HuH-7 (cell line): ENCODE data around the gene TRIP6.

Experiments
- DNase-seq: peaks from one replicate; pipeline ENCODE4 v3.0.0; 2011; ENCODE audit warnings: low spot score

TRIP6 gene

DNA sequence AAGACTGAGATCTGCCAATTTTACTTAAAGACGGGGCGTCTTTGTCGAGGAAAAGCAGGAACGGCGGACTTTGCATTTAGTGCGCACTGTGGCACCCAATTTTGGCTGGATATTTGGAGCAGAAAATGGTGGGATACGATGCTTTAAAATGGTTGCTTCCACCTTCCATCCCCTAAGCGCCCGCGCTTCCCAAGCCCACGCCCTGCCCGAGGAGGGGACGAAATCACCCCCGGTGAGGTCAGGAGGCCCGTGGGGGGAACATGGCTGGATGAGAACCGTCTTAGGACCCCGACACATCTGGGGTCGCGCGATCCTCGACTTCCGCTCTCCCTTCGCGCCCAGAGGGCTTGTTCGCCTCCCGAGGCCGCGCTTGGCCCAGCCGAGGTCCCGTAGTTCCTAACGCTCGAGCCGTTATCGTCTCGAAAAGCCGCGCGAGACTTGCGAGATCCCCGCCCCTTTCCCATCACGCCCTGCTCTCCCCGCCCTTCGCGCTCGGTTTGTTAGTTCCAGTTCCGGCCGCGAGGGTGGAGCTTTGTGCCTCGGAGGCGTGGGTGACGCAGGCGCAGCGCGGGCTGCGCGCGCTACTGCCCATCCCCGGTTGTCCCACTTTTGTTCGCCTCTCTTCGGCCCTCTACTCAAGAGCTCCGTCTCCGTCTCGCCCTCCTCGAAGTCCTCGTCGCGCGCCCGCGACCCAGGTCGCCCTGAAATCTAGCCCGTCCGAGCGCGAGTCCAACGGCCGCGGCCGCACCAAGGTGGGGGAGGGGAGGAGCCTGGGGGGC, 7.6 kb downstream of the TRIP6 start, which contains the start of gene SRRT:
Gene SRRT, plus strand, starts transcription at position 527 of the 779 bp plus-strand sequence. CDS start 488 bp downstream, outside the sequence.
- DNase-seq = peak; percentile 97

DNA sequence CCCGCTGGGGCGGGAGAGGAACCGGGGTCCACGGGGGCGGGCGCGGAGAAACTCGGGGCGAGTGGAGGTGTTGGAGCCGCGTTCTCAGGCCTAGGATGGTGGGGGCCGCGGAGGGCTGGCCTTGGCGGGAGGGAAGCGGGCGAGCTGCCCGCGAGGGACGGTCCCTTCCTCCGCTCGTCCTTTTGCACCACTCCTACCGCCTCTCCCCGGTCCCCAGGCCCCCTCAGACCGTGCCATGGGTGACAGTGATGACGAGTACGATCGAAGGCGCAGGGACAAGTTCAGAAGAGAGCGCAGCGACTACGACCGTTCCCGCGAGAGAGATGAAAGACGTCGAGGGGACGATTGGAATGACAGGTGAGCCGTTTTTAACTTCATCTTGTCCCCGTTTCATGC, 8.2 kb downstream of the TRIP6 start:
- DNase-seq = peak; percentile 56

DNA sequence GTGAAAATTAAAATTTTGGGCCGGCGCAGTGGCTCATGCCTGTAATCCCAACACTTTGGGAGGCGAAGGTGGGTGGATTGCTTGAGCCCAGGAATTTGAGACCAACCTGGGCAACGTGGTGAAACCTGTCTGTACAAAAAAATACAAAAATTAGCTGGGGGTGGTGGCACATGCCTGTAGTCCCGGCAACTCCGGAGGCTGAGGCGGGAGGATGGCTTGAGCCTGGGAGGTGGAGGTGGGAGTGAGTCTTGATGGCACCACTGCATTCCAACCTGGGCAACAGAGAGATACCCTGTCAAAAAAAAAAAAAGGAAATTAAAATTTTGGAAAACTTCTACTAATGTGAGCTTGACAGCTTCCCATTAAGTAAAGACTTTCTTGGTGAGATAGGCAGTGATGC, 10.8 kb downstream of the TRIP6 start:
- no peak for DNase-seq

DNA sequence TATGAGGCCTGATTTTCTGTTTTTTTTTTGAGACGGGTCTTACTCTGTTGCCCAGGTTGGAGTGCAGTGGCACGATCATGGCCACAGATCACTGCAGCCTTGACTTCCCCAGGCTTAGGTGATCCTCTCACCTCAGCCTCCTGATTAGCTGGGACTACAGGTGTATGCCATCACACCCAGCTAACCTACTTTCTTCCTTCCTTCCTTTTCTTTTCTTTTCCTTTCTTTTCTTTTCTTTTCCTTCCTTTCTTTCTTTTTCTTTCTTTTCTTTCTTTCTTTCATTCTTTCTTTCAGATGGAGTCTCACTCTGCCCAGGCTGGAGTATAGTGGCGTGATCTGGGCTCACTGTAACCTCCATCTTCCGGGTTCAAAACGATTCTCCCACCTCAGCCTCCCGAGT, 11.5 kb downstream of the TRIP6 start:
- no peak for DNase-seq

DNA sequence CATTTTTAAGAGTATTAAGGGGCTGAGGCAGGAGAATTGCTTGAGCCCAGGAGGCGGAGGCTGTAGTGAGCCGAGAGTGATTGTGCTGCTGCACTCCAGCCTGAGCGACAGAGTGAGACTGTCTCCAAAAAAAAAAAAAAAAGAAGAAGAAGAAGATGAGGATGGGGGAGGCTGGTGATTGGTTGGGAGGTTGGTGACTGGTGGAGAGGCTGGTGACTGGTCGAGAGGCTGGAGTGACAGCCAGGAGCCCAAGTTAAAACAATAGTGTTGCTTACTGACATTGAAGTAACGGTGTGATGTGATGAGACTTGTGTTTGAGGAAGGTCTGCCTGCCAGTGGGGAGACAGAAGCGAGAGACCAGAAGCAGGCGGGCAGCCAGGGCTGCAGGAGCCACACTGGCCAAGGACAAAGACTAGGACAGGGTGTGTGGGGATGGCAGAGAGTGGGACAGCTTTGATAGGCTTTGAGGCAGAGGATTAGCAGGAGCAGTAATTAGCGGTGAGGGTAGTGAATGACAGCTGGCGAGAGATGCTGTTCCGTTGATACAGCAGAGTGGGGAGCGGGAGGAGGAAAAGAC, 12.6 kb downstream of the TRIP6 start:
- no peak for DNase-seq

DNA sequence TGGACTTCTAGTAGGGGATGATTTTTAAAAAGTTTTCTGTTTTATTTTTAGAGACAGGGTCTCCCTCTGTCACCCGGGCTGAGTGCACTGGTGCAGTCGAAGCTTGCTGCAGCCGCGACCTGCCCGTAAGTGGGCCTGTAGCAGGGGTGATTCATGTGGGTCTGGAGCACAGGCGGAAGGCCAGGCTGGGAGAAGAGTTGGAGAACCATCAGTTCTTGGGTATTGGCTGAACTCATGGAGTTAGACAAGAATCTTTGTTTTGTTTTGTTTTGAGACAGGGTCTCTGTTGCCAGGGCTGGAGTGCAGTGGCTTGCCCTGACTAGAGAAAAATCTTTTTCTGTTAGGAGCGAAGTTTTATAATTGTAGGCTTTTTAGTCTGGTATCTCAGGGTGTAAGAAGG, 13.5 kb downstream of the TRIP6 start:
- no peak for DNase-seq

DNA sequence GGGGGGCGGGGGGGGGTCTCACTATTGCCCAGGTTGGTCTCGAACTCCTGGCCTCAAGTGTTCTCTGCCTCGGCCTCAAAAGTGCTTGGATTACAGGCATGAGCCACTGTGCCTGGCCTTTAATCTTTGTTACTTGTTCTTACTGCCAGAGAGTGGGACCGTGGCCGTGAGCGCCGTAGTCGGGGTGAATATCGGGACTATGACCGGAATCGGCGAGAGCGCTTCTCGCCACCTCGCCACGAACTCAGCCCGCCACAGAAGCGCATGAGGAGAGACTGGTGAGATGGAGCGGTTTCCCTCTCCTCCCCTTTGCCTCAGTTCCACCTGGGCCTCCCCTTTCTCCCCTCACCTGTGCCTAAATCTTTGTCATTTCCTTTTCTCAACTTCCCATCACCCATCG, 13.9 kb downstream of the TRIP6 start:
- DNase-seq = no peak

DNA sequence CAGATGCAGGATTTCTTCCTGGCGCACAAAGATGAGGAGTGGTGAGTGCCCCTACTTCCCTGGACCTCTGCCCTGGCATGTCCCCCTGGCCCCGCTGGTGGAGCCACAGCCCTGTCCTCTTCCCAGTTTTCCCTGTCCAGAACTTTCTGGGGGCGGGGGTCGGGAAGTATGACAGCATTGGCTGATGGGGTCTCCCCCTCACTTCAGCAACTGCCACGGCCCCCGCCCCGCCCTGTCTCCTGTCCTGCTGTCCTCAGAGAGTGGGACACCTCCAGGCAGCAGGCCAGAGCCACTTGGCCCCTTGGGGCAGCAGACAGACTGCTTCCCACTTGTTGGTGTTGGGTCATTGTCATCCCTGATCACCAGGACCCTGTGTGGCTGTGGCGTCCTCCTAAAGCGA, 15.0 kb downstream of the TRIP6 start:
- DNase-seq = no peak

DNA sequence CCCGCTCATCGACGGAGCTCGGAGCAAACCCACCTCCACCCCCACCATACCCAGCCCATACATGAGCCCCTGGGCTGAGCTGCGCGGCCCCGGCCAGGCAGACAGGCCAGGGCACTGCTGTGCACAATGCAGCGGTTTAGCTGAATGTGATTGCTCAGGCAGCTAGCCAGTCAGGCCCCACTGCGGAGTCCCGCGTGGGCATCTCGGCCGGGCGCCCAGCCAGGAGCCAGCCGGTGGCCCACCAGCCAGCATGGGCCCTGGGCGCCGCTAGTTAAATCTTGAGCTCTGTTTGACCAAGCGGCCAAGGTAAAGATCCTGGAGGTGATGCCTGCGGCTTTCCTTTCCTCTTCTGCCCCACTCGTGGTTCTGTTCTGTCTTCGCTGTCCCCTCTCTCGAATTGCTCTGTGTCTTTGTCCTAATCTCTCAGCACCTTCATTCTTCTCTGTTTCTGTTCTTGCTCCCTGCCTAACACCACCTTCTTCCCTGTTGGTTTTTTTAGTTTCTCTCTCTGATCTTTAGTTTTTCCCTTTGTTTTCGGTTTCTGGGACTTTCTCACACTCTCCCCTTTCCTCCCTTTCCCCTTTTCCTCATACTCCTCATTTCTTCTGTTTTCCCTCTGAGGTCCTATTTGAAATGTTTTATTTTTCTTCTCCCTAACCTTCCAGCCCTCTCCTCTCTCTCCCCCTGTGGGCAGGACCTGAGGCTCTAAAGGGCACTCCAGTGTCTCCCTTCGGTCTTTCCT, 15.8 kb downstream of the TRIP6 start:
- no peak for DNase-seq

DNA sequence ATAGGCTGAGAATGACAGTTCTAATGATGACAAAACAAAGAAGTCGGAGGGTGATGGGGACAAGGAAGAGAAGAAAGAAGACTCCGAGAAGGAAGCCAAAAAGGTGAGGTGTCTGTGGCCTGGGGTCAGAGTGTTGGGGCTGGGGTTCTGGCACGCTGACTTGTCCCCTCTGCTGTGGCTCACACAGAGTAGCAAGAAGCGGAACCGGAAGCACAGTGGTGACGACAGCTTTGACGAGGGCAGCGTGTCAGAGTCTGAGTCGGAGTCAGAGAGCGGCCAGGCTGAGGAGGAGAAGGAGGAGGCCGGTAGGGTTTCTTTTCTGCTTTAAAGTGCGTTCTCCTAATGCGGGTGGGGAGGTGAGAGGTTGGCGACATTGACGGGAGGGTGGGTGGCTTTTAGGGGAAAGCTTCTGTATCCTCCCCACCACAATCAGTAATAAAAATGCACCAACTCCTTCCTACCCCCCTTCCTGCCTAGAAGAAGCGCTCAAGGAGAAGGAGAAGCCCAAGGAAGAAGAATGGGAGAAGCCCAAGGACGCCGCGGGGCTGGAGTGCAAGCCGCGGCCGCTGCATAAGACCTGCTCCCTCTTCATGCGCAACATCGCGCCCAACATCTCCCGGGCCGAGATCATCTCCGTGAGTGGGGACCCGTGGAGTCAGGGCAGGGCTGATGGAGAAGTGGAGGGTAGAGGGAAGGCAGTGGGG, 17.7 kb downstream of the TRIP6 start:
- DNase-seq = no peak

DNA sequence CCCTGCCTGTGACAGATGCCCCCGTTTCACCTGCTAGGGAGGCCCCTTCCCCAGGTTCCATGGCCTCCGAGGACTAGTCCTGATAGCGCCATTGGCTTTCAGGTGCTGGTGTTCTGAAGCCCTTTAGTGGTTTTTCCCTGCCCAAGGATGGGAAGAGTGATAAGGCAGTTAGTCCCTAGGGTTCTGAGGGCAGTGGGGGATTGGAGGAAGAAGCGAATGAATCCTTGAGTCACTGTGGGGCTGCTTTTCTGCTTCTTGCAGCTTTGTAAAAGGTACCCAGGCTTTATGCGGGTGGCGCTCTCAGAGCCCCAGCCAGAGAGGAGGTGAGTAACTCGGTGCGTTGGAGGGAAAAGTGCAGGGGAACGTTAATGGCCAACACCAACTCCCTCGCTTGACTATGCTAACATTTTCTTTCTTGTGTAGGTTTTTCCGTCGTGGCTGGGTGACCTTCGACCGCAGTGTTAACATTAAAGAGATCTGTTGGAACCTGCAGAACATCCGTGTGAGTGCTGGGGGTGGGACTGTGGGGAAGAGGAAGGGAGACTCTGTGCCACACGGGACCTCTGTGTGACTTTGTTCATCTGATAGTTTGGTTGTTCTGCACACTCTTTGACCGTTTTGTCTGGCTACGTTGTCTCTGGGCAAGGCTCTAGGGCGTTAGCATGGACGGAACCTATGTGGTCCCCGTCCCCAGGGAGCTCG, 18.4 kb downstream of the TRIP6 start:
- no peak for DNase-seq

DNA sequence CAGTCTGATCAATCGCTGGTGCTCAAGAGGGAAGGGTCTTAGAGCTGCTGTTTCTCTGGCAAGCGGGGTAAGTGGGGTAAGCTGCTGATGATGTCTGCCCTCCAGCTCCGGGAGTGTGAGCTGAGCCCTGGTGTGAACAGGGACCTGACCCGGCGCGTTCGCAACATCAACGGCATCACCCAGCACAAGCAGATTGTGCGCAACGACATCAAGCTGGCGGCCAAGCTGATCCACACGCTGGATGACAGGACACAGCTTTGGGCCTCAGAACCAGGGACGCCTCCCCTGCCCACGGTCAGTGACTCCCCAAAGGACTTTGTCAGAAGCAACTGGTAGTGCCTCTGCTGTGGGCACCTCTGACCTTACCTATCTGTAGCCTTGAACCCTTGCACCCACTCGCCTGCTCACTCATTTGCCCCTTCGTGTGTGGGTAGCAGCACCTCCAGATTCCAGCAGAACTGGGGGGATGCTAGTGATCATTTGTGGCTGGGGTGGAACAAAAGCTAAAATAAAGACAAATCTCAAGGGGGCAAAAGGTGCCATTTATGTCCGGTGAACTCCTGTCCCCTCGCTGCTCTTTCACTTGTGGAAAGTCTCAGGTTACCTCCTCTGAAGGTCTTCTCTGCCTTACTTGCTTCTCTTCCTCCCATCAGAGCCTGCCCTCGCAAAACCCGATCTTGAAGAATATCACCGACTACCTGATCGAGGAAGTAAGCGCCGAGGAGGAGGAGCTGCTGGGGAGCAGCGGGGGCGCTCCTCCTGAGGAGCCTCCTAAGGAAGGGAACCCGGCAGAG, 19.2 kb downstream of the TRIP6 start:
- peak; percentile 8 for DNase-seq

DNA sequence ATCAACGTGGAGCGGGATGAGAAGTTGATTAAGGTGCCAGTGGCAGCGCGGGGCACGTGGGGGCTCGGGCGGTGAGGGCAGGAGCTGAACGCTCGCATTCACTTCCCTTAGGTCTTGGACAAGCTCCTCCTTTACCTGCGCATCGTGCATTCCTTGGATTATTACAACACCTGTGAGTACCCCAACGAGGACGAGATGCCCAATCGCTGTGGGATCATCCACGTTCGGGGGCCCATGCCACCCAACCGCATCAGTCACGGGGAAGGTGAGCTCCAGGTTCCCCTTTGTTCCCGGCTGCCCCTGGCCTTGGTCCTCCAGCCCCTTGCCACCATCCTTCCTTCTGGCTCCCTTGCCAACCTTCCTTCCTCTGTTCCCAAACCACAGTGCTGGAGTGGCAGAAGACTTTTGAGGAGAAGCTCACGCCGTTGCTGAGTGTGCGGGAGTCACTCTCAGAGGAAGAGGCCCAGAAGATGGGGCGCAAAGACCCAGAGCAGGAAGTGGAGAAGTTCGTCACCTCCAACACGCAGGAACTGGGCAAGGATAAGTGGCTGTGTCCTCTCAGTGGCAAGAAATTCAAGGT, 19.8 kb downstream of the TRIP6 start:
- DNase-seq = peak; percentile 8

DNA sequence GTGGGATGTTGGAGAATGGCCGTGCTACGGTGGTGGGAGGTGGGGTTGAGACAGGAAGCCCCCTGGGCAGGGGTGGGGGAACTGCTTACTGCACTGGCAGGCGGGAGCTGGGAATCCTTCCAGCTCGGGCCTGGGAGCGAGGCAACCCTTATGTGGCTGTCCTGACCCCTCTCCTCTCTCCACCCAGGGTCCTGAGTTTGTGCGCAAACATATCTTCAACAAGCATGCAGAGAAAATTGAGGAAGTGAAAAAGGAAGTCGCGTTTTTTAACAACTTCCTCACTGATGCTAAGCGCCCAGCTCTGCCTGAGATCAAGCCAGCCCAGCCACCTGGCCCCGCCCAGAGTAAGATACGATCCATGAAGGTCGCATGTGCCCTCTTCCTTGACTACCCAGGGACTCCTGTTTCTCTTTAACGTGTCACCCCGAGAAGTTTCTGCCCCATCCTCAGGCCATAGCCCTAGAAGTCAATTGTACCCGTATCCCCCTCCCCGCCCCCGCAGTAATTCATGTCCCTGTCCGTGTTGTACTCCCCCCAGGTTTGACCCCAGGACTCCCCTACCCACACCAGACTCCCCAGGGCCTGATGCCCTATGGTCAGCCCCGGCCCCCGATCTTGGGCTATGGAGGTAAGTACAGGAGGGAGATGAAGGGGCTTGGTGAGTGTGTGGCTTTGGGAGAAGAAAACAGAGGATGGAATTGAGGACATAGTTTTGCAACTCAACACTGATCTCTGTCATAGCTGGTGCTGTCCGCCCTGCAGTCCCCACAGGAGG, 20.5 kb downstream of the TRIP6 start:
- DNase-seq = peak; percentile 10

DNA sequence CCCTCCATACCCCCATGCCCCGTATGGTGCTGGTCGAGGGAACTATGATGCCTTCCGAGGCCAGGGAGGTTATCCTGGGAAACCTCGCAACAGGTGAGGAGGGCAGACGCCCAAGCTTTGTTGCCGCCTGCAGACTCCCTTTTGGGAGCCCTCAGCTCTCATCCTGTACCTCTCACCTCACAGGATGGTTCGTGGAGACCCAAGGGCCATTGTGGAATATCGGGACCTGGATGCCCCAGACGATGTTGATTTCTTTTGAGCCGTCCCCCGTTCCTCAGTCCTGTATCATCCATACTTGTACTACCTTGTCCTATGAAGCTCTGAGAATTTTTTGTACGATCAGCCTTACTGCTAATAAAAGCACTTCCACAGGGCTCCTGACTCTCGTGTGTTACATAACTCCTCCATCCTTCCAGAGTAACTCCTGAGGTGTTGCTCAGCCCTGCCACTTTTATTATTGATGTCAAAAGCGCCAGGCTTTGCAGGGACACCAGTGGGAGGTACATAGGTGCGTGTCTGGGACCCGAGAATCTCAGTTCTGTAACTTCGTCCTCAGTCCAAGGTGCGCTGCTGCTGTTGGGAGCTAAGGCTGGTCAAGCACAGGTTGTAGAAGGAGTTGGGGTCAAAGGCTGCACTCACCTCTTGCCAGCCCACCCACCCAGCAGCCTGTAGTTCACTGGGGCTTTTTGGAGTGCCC, 21.3 kb downstream of the TRIP6 start:
- no peak for DNase-seq

DNA sequence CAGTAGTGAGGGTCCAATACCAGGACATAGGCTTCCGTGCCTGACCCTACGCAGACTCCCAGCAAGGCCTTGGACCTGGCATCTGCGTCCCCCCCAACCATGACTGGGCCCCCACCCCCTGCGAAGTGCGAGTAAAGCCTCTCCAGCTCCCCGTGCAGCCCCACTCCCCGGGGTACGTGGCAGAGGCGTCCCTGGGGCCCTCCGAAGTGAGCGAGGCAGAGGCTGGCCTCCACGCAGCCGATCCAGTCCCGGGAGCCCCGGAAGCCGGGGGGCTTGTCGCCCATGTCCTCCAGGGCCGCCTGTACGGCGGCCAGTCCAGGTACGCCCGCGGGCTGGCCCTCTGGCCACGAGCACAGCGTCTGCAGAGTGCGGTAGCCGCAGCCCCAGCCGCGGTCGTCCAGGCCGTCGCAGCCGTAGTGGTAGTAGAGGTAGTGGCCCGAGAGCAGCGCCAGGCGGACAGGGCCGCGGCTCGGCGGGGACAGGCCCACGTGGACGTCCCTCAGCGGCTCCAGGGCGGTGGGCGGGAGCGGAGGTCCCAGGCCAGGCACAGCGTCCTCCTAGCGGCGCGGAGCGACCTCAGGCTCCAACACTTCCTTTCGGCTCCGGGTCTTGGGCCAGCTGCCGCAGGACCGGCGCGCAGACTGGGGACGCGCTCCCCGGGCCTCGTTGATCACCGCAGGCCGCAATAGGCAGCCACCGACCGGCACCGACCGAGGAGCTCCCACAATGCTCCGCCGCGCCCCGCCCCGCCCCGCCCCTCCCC, 22.0 kb downstream of the TRIP6 start, which contains the start of gene UFSP1:
Gene UFSP1, minus strand, starts transcription at position 728 of the 763 bp plus-strand sequence. Its CDS starts 444 bp downstream, at position 284.
- peak; percentile 68 for DNase-seq

DNA sequence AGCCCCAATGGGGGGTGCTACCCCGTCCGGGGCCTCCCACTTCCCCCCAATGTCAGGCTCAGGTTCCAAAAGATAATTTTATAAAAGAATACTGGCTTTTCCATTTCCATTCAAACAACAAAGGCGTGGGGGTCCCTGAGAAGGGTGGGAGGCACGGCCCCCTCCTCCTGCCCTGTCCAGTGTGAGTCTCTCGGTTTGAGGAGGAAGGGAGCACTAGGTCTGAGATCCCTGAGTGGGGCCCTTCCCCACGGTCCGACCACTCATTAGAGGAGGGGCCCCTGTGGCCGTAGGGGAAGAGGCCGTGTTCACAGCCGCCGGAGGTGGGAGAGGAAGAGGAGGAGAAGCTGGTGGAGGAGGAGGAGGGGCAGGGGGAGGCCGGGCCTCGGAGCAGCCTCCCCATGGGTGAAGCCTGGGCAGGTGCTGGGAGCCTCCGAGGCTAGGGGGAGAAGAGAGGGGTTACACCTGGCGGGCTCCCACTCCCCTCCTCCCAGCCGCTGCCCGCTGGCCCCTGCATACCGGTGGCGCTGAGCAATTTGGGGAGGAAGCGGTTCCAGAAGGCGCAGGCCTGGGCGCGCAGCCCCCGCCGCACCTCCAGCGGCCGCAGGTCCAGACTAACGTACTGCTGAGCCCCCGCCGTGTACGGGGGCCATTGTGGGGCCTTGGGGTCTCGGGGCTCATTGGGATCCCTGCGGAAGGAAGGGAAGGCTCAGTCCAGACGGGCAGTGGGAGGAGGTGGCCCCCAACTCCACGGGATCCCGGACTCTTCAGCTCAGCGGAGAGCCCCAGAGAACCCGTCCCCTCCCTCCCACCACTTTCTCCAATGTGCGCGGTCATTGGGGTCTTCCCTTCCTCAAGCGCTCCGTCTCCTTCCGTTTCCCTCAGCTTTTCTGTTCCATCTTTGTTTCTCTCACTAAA, 23.7 kb downstream of the TRIP6 start:
- DNase-seq = no peak
